Measurements from ENCODE around the gene MAP7. TPM values are rescaled to one million over a fixed set of nuclear protein-coding genes. Genes with fewer than 3 reads are reported as not detected.
"Not testable (repeated sequence)": the region's sequence is repeated elsewhere in the genome, so short reads cannot be mapped to it uniquely, and the experiment has no call there.

Gene MAP7
- under 1 TPM; 0.31 to 0.45 TPM for total RNA-seq

- Mint-ChIP-seq H3K36me3 (ENCODE audit: low read depth) (peaks cover 6% of the 10 kb centered on the region), H3K27me3 (ENCODE audit: low read depth) (peaks cover 49% of the 10 kb centered on the region), H3K27ac (no peak within 1 kb of the TSS), H3K4me1 (ENCODE audit: low read depth) (peaks cover 6% of the 10 kb centered on the region), H3K9me3 (ENCODE audit: insufficient read depth) (no peaks in the 10 kb centered on the region), H3K4me3 (peak within 1 kb of the TSS; percentile 42)
- ATAC-seq: peak; percentile 90
- POLR2A ChIA-PET: no interaction called here
- peak; percentile 56 for DNase-seq
- CTCF ChIA-PET: interaction anchor here (0.6 to 2.6 kb wide), 12 partner anchors 8 to 1495 kb away, joined by 3 to 17 read pairs (median 4); no protein-coding TSS in a partner anchor
Observed at GRCh38 chr6:136550330-136551071, at the start of gene MAP7. Gene MAP7, minus strand, starts transcription at chr6:136550422. Its CDS starts 14 bp downstream, at chr6:136550408.

GRCh38 chr6:136599329-136600011 is 49.2 kb upstream of the MAP7 start:
- Mint-ChIP-seq H3K4me3 (no peak overlapping the region), H3K9me3 (ENCODE audit: insufficient read depth) (no peaks in the 10 kb centered on the region), H3K4me1 (ENCODE audit: low read depth) (peaks cover 4% of the 10 kb centered on the region), H3K27me3 (ENCODE audit: low read depth) (no peaks in the 10 kb centered on the region), H3K36me3 (ENCODE audit: low read depth) (peaks cover 15% of the 10 kb centered on the region), H3K27ac (no peak overlapping the region)
- ChIA-PET CTCF (interaction anchor here (1.3 kb wide), 1 partner anchor 9 kb away, joined by 3 read pairs; no protein-coding TSS in a partner anchor), POLR2A (no interaction called here)
- DNase-seq (no peak), ATAC-seq (no peak)

GRCh38 chr6:136598048-136598447 is 47.8 kb upstream of the MAP7 start:
- peaks cover 23% of the 10 kb centered on the region for H3K36me3 Mint-ChIP-seq (ENCODE audit: low read depth)
- ATAC-seq (no peak), DNase-seq (no peak)
- ChIA-PET CTCF (interaction anchor here (1.8 kb wide), 1 partner anchor 194 kb away, joined by 8 read pairs; the partner anchor contains the start of gene MAP3K5), POLR2A (no interaction called here)
- no peaks in the 10 kb centered on the region for H3K27me3 Mint-ChIP-seq (ENCODE audit: low read depth)
- H3K27ac Mint-ChIP-seq: no peak overlapping the region
- no peaks in the 10 kb centered on the region for H3K9me3 Mint-ChIP-seq (ENCODE audit: insufficient read depth)
- H3K4me3 Mint-ChIP-seq: no peak overlapping the region
- H3K4me1 Mint-ChIP-seq (ENCODE audit: low read depth): peaks cover 18% of the 10 kb centered on the region

GRCh38 chr6:136594671-136595070 is 44.4 kb upstream of the MAP7 start:
- ChIA-PET POLR2A (interaction anchor here (1.5 to 2.2 kb wide), 2 partner anchors 198 to 304 kb away, joined by 8 to 9 read pairs; partner anchors contain the start of genes BCLAF1 and MAP3K5), CTCF (interaction anchor here (1.0 to 2.3 kb wide), 4 partner anchors 13 to 198 kb away, joined by 4 to 19 read pairs (median 5); partner anchors contain the start of gene MAP3K5)
- H3K9me3 Mint-ChIP-seq (ENCODE audit: insufficient read depth): no peaks in the 10 kb centered on the region
- peaks cover 20% of the 10 kb centered on the region for H3K4me1 Mint-ChIP-seq (ENCODE audit: low read depth)
- DNase-seq (no peak), ATAC-seq (no peak)
- no peak overlapping the region for H3K4me3 Mint-ChIP-seq
- H3K27ac Mint-ChIP-seq: peak overlapping the region; percentile 78
- H3K27me3 Mint-ChIP-seq (ENCODE audit: low read depth): no peaks in the 10 kb centered on the region
- peaks cover 56% of the 10 kb centered on the region for H3K36me3 Mint-ChIP-seq (ENCODE audit: low read depth)

- ATAC-seq: peak; percentile 92
- H3K9me3 Mint-ChIP-seq (ENCODE audit: insufficient read depth): no peaks in the 10 kb centered on the region
- peak overlapping the region; percentile 78 for H3K27ac Mint-ChIP-seq
- ChIA-PET CTCF (interaction anchor here (1.0 to 2.3 kb wide), 6 partner anchors 10 to 277 kb away, joined by 3 to 19 read pairs (median 4); partner anchors contain the start of gene MAP3K5), POLR2A (interaction anchor here (0.7 to 2.2 kb wide), 3 partner anchors 198 to 1614 kb away, joined by 5 to 9 read pairs (median 8); partner anchors contain the start of genes BCLAF1 and MAP3K5)
- peak; percentile 60 for DNase-seq
- H3K4me1 Mint-ChIP-seq (ENCODE audit: low read depth): peaks cover 20% of the 10 kb centered on the region
- peaks cover 63% of the 10 kb centered on the region for H3K36me3 Mint-ChIP-seq (ENCODE audit: low read depth)
- peak overlapping the region; percentile 7 for H3K4me3 Mint-ChIP-seq
- H3K27me3 Mint-ChIP-seq (ENCODE audit: low read depth): no peaks in the 10 kb centered on the region
Observed at GRCh38 chr6:136593748-136594490, 43.7 kb upstream of the MAP7 start.

- no peaks in the 10 kb centered on the region for H3K9me3 Mint-ChIP-seq (ENCODE audit: insufficient read depth)
- H3K36me3 Mint-ChIP-seq (ENCODE audit: low read depth): peaks cover 69% of the 10 kb centered on the region
- ChIA-PET CTCF (interaction anchor here (1.0 to 2.3 kb wide), 3 partner anchors 11 to 276 kb away, joined by 3 to 19 read pairs (median 5); partner anchors contain the start of gene MAP3K5), POLR2A (interaction anchor here (1.5 to 2.2 kb wide), 2 partner anchors 199 to 303 kb away, joined by 8 to 9 read pairs; partner anchors contain the start of genes BCLAF1 and MAP3K5)
- H3K27ac Mint-ChIP-seq: peak overlapping the region; percentile 78
- H3K4me1 Mint-ChIP-seq (ENCODE audit: low read depth): peaks cover 20% of the 10 kb centered on the region
- H3K4me3 Mint-ChIP-seq: peak overlapping the region; percentile 20
- no peak for ATAC-seq
- no peak for DNase-seq
- H3K27me3 Mint-ChIP-seq (ENCODE audit: low read depth): no peaks in the 10 kb centered on the region
Observed at GRCh38 chr6:136592930-136593673, 42.9 kb upstream of the MAP7 start.

- H3K27ac Mint-ChIP-seq: no peak overlapping the region
- no peaks in the 10 kb centered on the region for H3K27me3 Mint-ChIP-seq (ENCODE audit: low read depth)
- POLR2A ChIA-PET: no interaction called here
- H3K9me3 Mint-ChIP-seq (ENCODE audit: insufficient read depth): no peaks in the 10 kb centered on the region
- H3K4me3 Mint-ChIP-seq: no peak overlapping the region
- H3K36me3 Mint-ChIP-seq (ENCODE audit: low read depth): peaks cover 76% of the 10 kb centered on the region
- no peak for DNase-seq
- H3K4me1 Mint-ChIP-seq (ENCODE audit: low read depth): peaks cover 20% of the 10 kb centered on the region
- no peak for ATAC-seq
- CTCF ChIA-PET: interaction anchor here (0.7 to 1.2 kb wide), 3 partner anchors 10 to 220 kb away, joined by 3 to 4 read pairs (median 4); no protein-coding TSS in a partner anchor
Observed at GRCh38 chr6:136591617-136592016, 41.4 kb upstream of the MAP7 start.

GRCh38 chr6:136590846-136591245 is 40.6 kb upstream of the MAP7 start:
- H3K4me3 Mint-ChIP-seq; H3K9me3 Mint-ChIP-seq (ENCODE audit: insufficient read depth); H3K27me3 Mint-ChIP-seq (ENCODE audit: low read depth); POLR2A ChIA-PET; ATAC-seq; H3K27ac Mint-ChIP-seq; DNase-seq: not testable (repeated sequence)
- CTCF ChIA-PET: interaction anchor here (0.7 to 1.2 kb wide), 2 partner anchors 10 to 220 kb away, joined by 3 to 4 read pairs; no protein-coding TSS in a partner anchor
- H3K4me1 Mint-ChIP-seq (ENCODE audit: low read depth): peaks cover 20% of the 10 kb centered on the region
- H3K36me3 Mint-ChIP-seq (ENCODE audit: low read depth): peaks cover 74% of the 10 kb centered on the region

- Mint-ChIP-seq H3K27me3 (ENCODE audit: low read depth) (no peaks in the 10 kb centered on the region), H3K9me3 (ENCODE audit: insufficient read depth) (no peaks in the 10 kb centered on the region), H3K4me1 (ENCODE audit: low read depth) (no peaks in the 10 kb centered on the region), H3K27ac (no peak overlapping the region), H3K36me3 (ENCODE audit: low read depth) (peaks cover 56% of the 10 kb centered on the region), H3K4me3 (no peak overlapping the region)
- no peak for DNase-seq
- no peak for ATAC-seq
- ChIA-PET CTCF (interaction anchor here (2.6 kb wide), 1 partner anchor 205 kb away, joined by 12 read pairs; the partner anchor contains the start of gene MAP3K5), POLR2A (no interaction called here)
Observed at GRCh38 chr6:136587527-136587926, 37.3 kb upstream of the MAP7 start.

GRCh38 chr6:136586295-136586694 is 36.1 kb upstream of the MAP7 start:
- Mint-ChIP-seq H3K36me3 (ENCODE audit: low read depth) (peaks cover 44% of the 10 kb centered on the region), H3K27me3 (ENCODE audit: low read depth) (no peaks in the 10 kb centered on the region), H3K4me1 (ENCODE audit: low read depth) (no peaks in the 10 kb centered on the region), H3K27ac (no peak overlapping the region), H3K4me3 (no peak overlapping the region), H3K9me3 (ENCODE audit: insufficient read depth) (no peaks in the 10 kb centered on the region)
- CTCF ChIA-PET: interaction anchor here (0.8 to 2.6 kb wide), 2 partner anchors 26 to 206 kb away, joined by 3 to 12 read pairs; partner anchors contain the start of gene MAP3K5
- DNase-seq: no peak
- no peak for ATAC-seq
- POLR2A ChIA-PET: no interaction called here
